EH (cell line): Measurements from ENCODE around the gene TLE4.
"Not testable (repeated sequence)": the region's sequence is repeated elsewhere in the genome, so short reads cannot be mapped to it uniquely, and the experiment has no call there.

Source experiments
- DNase-seq: peaks from one replicate; pipeline ENCODE4 v3.0.0-alpha.2; 2015; ENCODE audit warnings: low read depth

The TLE4 gene

DNA sequence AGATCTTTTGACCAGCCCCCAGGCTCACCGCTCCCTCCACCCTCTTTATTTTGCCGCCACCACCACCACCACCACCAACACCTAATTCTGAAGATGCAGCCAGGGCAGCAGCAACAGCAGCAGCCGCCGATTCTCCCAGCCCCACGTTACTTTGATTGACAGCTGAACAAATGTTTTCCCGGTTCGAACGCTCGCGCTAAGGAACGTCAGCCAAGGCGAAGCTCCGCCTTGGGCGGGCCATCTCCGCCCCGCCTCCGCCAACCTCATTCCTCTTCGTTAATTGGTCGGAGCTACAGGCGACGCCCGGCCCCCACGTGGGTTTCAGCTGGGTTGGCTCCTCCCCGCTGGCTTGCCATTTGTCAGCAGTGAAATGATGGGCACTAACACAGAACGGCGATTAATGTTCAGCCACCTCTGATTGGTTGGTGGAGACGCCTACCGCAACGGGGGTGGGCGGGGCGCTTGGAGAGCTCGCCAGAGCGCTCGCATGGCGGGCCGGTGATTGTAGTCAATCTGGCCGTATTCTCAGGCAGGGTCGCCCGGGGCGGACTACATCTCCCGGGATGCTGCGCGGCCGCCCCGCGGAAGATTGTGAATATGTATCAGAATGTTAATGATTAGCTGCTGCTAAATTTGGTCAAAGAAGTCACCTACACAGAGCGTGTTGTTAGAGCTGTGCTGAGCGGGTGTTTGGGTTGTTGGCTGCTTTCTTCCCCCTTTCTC is at the start of gene TLE4:
Gene TLE4 (plus strand): TSS at position 657 of the 723 bp plus-strand sequence. CDS start 826 bp downstream, outside the sequence.
- peak; percentile 100 for DNase-seq

DNA sequence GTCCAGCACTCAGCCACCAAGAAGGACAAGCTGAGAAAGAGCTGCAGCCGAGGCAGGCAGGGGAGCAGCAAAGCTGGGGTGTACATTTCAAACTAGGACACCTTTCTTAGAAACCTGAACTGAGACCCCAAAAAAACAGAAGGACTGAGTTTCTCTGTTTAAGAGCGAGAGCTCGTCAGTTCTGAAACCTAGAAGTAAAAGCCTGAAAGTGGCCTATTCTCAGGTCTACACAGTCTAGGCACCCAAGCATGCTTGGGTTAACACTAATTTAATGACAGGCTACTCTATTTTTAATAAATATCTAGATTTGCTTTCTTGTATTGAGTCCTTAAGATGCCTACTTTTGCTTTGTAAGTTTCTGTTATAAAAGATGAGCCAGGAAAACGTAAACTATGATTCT is 49.0 kb upstream of the TLE4 start:
- no peak for DNase-seq

DNA sequence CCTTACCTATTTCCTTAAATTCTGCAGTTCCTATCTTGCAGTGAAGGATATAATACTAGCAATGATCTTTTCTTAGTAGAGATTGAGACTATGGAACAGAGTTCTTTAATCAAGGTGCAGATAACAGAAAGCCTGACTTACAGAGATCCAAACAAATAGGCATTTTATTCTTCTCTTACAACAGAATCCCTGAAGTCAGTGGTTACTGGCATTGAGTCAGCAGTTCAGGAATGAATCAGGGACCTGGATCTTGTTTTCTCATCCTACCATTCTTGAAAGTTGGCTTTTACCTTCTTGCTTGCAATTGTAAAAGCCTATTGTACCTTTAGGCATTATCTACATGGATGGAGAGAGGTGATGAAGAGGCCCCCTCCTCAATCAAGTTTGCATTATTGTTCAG is 47.5 kb upstream of the TLE4 start:
- DNase-seq: peak; percentile 40

DNA sequence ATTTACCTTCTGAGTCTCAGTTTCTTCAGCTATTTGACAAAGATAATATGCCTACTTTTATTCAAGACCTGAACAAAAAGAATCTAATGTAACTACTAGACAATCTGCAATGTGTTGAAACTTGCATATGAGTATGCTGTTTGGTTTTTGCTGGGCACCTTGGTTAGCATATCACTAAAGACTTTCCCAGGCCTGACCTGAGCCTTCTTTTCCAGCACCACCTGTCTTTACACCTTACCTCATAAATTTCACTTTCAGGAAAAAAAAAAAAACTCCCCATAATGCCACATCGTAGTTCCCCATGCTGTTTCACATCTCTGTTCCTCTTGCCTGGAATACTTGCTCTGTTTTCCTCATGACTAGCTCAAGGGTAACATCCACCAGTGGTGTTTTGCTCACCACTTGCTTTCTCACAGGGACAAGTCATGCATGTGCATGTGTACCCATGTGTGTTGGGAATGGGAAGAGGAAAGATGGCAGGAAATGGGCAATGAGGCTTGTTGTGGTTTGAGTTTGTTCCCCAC is 45.6 kb upstream of the TLE4 start:
- no peak for DNase-seq

DNA sequence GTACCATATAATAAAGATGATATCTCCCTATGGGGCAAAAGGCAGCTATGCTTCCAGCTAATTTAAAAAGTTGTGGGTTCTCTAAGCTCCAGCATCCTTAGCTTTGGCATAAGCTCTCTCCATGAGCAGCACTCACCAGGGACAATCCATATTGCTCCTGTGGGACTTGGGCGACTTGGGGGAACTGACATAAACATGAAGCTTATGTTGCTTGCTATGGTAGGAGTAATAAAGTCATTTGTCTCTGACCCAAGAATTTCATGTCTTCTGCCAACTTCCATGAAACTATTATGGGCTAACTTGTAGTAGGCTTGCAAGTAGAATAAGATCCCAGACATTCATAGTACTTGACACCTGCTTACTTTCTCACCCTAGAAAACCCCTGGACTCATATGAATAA is 36.2 kb upstream of the TLE4 start:
- DNase-seq: no peak

DNA sequence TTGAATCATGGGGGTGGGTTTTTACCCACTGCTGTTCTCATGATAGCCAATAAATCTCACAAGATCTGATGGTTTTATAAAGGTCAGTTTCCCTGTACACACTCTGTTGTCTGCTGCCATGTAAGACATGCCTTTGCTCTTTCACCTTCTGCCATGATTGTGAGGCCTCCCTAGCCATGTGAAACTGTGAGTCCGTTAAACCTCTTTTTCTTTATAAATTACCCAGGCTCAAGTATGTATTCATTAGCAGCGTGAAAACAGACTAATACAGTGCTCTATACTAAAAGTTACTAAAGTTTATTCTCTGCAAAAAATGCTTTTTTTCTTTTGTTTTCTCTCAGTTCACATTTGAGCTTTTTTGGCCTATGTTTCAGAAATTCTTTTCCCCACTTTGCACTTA is 33.9 kb upstream of the TLE4 start:
- no peak for DNase-seq

DNA sequence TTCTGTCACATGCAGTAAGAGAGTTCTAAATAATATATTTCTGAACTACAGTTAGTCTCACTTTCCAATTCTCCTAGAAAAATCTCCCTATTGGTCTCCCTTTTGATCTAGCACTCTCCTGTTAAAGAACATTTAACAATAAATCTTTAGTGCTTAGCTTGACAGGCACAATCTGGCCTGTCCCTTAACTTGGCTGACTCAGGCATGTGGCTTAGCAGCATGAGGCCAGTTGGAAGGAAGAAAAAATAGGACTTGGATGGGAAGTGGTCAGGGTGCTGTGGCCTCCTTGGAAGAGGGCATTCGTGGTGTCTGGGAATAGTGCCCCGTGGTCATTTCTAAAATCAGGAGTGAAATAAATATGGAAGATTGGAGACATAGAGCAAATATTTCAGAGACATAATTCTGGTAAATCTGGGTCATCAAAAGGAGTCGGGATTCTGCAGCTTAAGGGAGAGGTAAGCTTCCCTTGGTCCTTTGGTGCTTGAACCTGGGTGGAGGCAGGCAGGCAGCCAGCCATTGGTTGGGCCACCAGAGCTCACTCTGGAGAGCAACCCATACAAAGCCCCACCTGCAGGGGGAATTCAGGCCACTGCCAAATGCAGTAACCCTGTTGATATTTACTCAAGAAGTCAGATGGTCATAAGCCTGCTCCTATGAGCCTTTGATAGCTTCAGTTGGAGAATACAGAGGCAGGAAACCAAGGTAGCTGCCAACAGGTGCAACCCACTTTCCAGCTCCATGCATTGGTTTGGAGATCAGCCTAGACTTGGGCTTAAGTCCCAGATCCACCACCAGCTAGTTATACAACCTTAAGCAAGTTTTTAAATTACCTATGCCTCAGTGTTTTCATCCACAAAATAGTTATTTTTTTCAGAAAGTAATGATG is 28.8 kb upstream of the TLE4 start:
- peak; percentile 5 for DNase-seq

DNA sequence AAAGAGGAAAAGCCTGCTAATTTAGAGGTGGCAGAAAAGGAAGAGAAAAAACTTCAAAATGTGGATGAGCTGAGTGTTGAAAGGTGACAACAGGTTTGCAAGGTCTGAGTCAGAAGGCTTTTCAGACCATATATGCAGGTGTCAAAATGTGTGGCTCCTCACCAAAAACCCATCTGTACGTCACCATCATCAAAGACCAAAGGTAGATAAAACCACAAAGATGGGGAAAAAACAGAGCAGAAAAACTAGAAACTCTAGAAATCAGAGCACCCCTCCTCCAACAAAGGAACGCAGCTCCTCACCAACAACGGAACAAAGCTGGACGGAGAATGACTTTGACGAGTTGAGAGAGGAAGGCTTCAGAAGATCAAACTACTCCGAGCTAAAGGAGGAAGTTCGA is 27.4 kb upstream of the TLE4 start:
- not testable (repeated sequence) for DNase-seq

DNA sequence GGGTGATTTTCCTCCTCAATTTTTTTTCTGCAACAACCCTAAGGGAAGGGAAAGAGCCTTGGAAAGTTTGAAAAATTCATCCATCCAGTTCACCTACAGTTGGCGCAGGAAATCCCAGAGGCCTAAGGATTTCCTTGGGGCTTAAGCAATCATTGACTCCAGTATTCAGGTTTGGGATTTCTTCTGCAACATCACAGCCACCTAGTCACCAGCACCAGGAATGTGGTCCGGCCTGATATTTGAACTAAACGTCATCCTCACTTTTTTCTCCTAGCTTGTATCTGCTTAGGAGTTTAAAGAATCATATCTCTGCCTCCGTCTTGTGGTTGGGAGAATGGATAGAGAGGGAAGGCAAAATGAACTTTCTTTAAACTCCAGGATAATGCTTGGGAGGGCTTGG is 20.2 kb upstream of the TLE4 start:
- DNase-seq: no peak

DNA sequence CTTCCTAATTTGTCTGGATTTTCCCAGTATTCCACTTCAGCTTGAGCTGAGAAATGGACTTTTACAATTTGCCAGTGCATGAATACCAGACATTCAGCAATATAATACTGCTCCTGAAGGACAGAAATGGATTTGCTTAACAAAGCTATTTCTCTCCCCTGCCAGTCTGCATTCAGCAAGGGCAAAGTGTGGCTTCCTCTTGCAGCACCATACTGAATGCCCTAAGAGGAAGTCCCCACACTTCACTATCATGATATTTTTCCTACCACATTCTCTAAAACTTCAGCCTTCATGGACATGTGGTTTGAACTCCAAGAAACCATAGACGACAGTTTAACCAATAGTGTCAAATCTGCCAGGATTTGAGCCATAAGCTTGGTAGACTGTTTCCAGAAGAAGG is 19.8 kb upstream of the TLE4 start:
- DNase-seq: no peak

DNA sequence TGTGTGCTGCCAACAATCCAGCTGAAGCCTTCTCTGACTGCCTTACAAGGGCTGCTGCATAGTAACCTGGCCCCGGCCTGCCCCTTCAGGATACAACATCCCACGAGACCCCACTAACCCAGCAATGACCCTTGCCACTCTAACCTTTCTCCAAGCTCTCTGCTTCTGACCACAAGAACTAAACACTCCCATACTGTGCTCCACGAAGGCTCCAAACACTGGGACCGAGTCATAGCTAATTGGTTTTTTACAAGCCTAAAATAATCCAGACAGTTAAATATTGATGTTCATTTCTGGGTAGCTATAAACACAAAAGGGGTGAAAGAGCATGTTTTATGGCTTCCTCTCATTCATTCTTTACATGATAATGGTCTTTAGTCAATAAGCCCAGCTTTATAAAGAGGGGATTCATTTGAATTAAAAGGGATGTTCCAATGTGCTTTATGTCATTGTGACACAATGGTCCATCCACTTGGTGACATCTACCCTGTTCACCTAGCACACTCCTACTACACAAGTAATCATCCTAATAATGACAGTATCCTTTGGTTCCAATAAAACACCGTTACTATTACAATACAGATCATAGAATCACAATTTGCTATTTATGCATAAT is 16.2 kb upstream of the TLE4 start:
- DNase-seq: peak; percentile 77

DNA sequence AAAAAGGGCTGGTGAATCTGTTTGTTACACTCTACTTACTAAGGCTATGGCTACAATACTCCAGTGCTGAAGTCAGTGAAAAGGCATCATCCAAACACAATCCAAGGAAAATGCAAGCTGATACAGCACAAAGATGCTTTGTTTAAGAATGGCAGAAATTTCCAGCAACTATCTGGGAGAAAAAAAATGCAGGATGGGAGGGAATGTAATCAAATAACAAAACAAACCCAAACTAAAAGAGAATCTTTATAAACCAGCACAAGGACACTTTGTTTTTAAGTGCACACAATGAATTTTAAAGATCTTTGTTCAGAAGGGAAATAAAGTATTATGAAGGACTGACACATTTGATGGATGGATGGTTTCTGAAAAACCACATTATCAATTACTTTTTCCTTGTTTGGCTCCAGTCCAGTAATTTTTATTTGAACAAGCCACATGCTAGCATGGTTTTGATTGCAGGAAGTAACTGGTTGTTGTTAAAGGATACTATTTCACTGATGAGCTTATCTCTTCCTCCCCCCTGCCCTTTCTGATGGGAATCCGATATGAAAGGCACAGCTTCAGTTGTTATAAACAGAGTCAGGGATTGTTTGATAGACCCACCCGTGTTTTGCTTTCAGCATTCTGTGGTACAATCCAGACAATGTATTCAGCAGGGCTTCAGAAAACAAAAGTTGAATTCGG is 12.1 kb upstream of the TLE4 start:
- DNase-seq: no peak

DNA sequence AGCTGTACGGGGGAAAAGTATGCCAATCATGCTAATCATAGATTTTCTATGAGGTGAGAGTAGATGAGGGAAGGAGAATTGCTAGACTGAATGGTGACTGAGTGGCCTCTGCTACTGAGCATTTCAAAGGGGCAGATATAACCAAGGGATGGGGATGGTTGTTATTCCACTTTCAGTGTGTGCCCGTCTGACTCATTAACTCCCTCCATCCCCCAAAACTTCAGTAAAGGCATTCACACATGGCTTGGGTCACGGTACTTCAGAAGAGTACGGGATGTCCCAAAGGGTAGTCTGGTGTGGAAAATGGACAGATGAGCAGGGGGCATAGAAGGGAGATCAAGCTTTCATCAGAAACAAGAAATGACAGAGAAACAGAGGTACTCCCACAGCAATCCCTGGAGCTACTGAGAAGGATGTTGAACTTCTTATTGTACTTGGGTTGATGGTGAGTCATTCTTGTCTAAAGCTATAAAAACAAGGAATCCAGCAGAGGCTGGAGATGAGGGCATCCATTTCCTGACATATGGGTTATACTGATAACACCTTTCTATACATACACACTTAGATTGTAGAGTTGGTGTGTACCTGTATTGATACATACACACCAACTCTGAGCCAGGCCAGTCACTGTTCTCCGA is 8.9 kb upstream of the TLE4 start:
- DNase-seq: peak; percentile 59

DNA sequence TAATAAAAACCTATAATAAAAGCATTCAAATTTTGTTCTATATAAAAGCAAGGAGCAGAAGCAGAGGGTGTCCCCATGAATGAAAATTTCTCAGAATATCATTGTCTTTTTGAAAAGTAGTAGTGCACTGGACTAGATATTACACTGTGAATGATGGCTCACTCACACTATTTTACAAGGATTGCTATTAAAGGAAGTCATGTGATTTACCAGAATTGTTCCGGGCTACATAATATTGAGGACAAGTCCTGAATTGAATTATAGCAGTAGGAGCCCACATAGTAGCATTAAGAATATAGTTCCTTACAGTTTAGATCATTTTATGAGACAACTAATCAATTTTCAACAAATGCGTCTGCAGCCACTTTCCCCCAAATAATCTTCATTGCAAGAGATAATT is 7.7 kb upstream of the TLE4 start:
- DNase-seq: no peak

DNA sequence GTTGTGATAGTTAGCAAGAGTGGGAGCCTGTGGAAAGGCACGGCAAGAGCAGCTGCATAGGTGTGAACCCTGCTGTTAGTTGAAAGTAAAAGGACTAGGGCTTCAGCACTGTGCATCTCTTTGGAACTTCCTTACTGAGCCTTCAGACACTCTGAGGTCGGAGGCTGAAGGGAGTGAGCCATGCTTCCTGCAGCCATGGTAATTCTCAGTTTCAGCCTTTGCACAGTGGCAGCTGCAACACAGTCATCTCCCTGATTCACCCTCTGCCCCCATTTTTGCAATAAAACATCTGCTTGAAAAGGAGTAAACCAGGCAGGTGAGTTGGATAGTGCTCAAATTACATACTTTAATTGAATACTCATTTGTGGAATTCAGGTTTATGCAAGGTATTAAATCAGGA is 6.5 kb upstream of the TLE4 start:
- DNase-seq: no peak

DNA sequence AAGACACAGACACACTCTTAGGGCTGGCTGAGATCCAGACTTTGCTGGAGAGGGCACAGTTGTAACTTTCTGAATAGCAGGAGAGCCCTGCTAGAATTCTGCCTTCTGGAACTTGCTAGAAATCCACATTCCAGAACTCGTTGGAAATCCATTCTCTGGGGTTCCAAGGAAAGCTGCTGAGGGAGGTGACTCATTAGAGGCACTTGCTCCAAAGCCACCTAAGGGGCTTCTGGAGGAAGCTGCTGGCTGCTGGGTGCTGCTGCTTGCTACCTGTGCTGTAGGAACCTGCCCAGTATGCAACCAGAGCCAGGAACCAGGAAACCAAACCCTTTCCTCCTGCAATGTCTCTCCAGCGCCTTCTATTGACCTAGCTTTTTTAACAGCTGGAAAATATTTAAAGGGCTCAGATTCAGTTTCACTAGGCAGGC is 4.1 kb upstream of the TLE4 start:
- DNase-seq: peak; percentile 67

DNA sequence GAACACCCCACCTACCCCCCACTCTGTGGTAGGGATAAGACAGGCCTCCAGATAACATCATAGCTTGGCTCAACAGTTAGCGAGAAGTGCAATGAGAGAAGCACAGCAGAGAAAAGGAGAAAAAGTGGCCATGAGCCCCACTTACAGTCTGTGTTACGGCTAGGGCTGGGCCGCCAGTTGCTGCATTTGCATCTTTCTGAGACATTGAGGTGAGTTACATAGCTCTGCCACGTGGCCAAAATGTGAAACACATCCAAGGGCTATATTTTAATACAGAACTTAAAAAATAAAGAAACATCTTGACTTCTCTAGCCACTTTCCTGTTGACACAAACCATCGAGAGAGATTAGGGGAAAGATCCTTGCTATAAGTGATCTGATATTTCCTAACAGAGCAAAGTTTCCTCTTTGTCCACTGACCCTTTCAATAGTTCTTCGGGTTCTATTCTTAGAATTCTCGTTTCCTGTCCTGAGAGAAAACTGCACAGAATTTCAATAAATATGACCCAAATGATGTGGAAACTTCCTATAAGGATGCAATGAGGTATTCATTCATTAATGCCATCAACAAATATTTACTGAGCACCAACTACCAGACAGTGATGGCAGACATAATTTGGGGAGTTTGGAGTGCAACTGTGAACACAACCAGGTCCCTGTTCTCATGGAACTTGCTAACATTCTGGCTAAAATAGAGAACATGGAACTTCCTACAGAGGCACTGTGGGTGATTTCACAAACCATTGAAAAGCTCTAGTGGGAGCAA is 3.2 kb upstream of the TLE4 start:
- DNase-seq: no peak

DNA sequence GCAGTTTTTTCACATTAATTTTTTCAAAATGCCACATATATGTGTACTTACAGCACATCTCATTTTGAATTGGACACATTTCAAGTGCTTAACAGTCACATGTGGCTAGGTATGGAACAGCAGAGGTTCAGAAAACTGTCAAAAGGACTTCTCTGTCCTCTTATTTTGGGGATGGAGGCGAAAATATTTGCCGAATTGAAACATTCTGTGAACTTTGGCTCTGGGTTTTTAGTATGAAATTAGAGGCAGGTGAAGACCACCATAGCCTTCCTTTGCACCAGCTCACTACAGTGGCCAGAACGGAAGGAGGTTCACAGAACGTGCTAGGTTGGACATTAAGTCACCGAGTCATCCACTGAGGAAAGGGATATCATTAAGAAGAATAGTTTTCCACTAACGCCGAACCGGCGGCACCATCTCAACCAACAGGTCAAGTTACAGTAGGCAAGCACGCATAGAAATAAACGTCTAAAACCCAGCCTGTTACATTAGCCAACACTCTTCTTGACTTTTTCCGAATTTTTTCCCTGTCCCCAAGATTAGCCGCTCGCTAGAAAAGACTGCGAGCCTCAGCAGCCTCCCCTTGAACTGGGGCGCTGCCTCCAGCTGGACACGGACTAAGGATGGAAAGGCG is 1.8 kb upstream of the TLE4 start:
- no peak for DNase-seq

DNA sequence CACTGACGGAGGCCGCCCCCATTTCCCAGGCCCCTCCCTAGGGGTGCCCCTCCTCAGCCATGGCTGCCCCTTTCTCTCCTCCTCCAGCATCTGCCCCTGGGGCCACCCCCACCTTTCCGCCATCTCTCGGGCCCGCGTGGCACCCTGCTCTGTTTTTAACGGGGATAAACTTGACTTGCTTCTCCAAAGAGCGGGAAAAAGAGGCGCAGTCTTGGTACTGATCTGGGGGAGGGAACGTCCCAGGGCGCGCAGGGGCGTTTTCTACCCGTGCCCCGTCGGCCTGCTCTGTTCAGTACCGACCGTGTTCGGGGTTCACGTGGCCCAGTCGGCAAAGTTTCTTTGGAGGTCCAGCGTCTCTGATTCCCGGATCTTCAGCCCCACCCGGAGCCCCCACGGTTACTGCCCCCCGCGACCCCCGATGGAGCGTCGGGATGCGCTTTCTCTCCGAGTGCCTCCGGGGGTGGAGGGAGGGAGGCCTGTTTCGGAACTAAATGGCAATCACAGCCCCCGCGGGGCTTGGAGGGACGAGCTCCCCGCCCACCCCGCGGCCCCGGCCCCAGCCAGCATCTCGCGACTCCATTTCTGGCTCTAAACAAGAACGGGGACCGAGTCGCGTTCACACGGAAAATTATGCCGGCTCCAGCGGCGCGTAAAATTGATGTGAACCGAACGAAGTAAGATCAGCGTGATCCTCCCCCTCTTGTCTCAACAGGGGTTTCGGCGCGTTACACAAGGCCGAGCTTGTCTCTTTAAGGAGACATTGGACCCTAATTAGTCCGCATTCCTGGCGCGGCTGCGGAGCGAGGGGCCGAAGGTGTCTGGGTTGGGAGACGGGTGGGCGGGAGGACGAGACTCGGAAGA is 1.1 kb upstream of the TLE4 start:
- peak; percentile 63 for DNase-seq
